GM12878 (cell line): Measurements from ENCODE around the gene GABBR2.

Experiments
- EZH2 ChIP-seq: IDR thresholded peaks from 2 replicates; pipeline ENCODE4 v1.6.1; 2012; ENCODE audit warnings: low read depth, mild to moderate bottlenecking, control low read depth, inconsistent platforms, low read length, borderline replicate concordance; ENCODE audit not compliant: control insufficient read depth
- ZBED1 ChIP-seq: IDR thresholded peaks from 2 replicates; pipeline ENCODE4 v1.6.1; 2016; ENCODE audit warnings: borderline replicate concordance
- TF ChIP-seq, protein P1 (sequence below), 3 experiments: IDR thresholded peaks in 2 of 3; conservative IDR thresholded peaks in 1 of 3; 2 replicates each; pipeline ENCODE4 v1.5.1; 2011; ENCODE audit warnings: low read depth in 3 of 3, low read length in 3 of 3, mild to moderate bottlenecking in 3 of 3, control low read depth in 2 of 3, moderate library complexity in 2 of 3, inconsistent platforms in 1 of 3, mixed read lengths in 1 of 3; ENCODE audit not compliant: control insufficient read depth in 2 of 3, insufficient read depth in 1 of 3; ENCODE audit errors: extremely low read depth in 1 of 3

DNA sequence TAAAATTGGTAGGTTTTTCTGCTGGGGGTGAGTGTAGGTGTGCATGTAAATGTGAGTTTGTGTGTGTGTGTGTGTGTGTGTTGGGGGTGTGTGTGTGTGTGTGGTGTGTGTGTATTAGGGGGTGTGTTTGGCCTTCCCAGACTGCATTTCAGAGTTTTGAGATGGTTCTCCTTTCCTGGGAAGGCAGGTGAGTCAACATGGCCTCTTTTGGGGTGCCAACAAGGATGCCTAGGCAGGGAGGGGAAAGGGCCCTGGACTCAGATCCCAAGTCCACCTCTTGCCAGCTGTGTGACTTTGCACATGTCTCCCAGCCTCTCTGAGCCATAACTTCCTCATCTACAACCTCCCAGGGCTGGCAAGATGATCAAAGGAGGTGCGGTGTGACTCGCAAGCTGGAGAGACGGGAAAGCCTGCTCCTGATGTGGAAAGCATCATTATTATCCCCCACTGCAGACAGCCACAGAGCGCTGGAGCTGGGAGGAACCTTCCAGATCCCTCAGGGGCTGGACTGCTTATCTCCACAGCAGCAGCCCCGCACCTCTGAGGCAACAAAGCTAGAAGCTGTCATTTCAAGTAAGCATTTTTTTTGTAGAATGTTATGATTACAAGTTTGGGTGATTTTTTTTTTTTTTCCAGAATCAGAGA lies 389.8 kb downstream of the GABBR2 start:
- TF ChIP-seq, protein P1, sequence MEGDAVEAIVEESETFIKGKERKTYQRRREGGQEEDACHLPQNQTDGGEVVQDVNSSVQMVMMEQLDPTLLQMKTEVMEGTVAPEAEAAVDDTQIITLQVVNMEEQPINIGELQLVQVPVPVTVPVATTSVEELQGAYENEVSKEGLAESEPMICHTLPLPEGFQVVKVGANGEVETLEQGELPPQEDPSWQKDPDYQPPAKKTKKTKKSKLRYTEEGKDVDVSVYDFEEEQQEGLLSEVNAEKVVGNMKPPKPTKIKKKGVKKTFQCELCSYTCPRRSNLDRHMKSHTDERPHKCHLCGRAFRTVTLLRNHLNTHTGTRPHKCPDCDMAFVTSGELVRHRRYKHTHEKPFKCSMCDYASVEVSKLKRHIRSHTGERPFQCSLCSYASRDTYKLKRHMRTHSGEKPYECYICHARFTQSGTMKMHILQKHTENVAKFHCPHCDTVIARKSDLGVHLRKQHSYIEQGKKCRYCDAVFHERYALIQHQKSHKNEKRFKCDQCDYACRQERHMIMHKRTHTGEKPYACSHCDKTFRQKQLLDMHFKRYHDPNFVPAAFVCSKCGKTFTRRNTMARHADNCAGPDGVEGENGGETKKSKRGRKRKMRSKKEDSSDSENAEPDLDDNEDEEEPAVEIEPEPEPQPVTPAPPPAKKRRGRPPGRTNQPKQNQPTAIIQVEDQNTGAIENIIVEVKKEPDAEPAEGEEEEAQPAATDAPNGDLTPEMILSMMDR (IDR thresholded peaks at IDR 0.05 in 2 of 3, conservative IDR thresholded peaks at IDR 0.05 in 1 of 3; ENCODE audit: control insufficient read depth in 2 of 3, extremely low read depth in 1 of 3, insufficient read depth in 1 of 3, low read depth in 3 of 3, low read length in 3 of 3): no peak
- TF ChIP-seq EZH2 (no peak), ZBED1 (no peak)
